Measurements from ENCODE around the gene LRTM2. TPM values are rescaled to one million over a fixed set of nuclear protein-coding genes. Genes with fewer than 3 reads are reported as not detected.

The LRTM2 gene
- total and polyA plus RNA-seq, 2 of the 4 experiments (the other 2 are of a cell fraction) = not detected

DNA sequence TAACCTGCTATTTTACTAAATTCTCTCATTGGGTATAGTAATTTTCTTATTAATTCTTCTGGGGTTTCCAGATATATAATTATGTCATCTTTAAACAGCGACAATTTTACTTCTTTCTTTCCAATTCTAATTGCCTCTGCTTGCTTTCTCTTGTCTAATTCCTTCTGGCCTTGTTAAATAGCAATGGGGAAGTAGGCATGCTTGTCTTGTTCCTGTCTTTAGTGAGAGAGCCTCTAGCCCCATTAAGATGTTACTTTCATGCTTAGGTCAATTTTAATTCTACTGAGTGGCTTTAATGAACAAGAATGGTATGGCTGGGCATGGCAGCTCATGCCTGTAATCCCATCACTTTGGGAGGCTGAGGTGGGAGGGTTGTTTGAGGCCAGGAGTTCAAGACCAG, 31.7 kb downstream of the LRTM2 start:
- Histone ChIP-seq H2BK15ac (ENCODE audit: low read depth, low read length) (no peak overlapping the region), H3K27ac (ENCODE audit: insufficient read depth, low read length) (no peak overlapping the region), H4K20me1 (ENCODE audit: insufficient read depth, low read length) (no peaks in the 10 kb centered on the region), H3K4me3 (ENCODE audit: insufficient read depth, low read depth, low read length) (no peak overlapping the region), H3K14ac (replicated peaks; ENCODE audit: low read depth, low read length) (no peak overlapping the region), H3K36me3 (ENCODE audit: control insufficient read depth, insufficient read depth, low read length) (no peaks in the 10 kb centered on the region), H2AK5ac (ENCODE audit: low read depth, low read length) (no peak overlapping the region), H3K27me3 (ENCODE audit: control insufficient read depth, insufficient read depth, low read length) (peaks cover 18% of the 10 kb centered on the region), H3K9ac (ENCODE audit: low read depth, low read length) (no peak overlapping the region), H3K4ac (ENCODE audit: low read depth, low read length) (no peak overlapping the region), H3K4me2 (ENCODE audit: low read depth, low read length) (no peak overlapping the region), H4K8ac (ENCODE audit: low read depth in 2 of 2, low read length in 2 of 2) (no peak overlapping the region), H2AK9ac (replicated peaks; ENCODE audit: low read depth, low read length, poor library complexity) (no peak overlapping the region), H2BK5ac (ENCODE audit: low read depth, low read length, poor library complexity, severe bottlenecking) (no peak overlapping the region), H3K9me3 (ENCODE audit: control insufficient read depth, insufficient read depth, low read length) (peaks cover 23% of the 10 kb centered on the region), H3K18ac (ENCODE audit: low read depth, low read length) (no peak overlapping the region), H3K4me1 (ENCODE audit: control insufficient read depth, insufficient read depth, low read length) (no peaks in the 10 kb centered on the region), H2BK120ac (ENCODE audit: low read depth, low read length) (no peak overlapping the region), H4K5ac (ENCODE audit: low read depth, low read length) (no peak overlapping the region), H3K9me1 (ENCODE audit: insufficient read depth, low read length) (no peaks in the 10 kb centered on the region), H2AFZ (replicated peaks; ENCODE audit: low read length, poor library complexity) (no peak overlapping the region), H3K23ac (ENCODE audit: low read depth, low read length) (no peak overlapping the region), H2BK20ac (ENCODE audit: low read depth, low read length) (no peak overlapping the region), H4K91ac (ENCODE audit: insufficient read depth, low read depth, low read length) (no peak overlapping the region), H3K56ac (ENCODE audit: extremely low read depth, insufficient read depth, low read length) (no peak overlapping the region), H3K79me1 (ENCODE audit: low read depth in 1 of 2, low read length in 2 of 2) (no peaks in the 10 kb centered on the region)
- TF ChIP-seq RAD21 (IDR thresholded peaks at IDR 0.05; ENCODE audit: low read length) (no peak), MAFK (IDR thresholded peaks at IDR 0.05; ENCODE audit: low read depth, low read length) (no peak), MAZ (IDR thresholded peaks at IDR 0.05; ENCODE audit: borderline replicate concordance, low read depth, low read length) (no peak), MXI1 (IDR thresholded peaks at IDR 0.05; ENCODE audit: borderline replicate concordance, low read depth, low read length) (no peak), BHLHE40 (IDR thresholded peaks at IDR 0.05; ENCODE audit: low read depth, low read length) (no peak), RCOR1 (IDR thresholded peaks at IDR 0.05; ENCODE audit: insufficient replicate concordance, low read length) (no peak)
- TF ChIP-seq, protein P1, sequence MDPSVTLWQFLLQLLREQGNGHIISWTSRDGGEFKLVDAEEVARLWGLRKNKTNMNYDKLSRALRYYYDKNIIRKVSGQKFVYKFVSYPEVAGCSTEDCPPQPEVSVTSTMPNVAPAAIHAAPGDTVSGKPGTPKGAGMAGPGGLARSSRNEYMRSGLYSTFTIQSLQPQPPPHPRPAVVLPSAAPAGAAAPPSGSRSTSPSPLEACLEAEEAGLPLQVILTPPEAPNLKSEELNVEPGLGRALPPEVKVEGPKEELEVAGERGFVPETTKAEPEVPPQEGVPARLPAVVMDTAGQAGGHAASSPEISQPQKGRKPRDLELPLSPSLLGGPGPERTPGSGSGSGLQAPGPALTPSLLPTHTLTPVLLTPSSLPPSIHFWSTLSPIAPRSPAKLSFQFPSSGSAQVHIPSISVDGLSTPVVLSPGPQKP (IDR thresholded peaks at IDR 0.05; ENCODE audit: borderline replicate concordance, low read depth, low read length) = no peak
- DNase-seq (no peak), ATAC-seq (ENCODE audit: low read depth) (no peak)
- ChIA-PET POLR2A (ENCODE audit: unreplicated experiment) (no interaction called here), CTCF (no interaction called here)
- BruUV-seq (replicated peaks) = no TSS peak
- intact Hi-C loops (cut with micrococcal nuclease) = loop anchor here (5.0 kb wide), 1 partner anchor 45 kb away; no protein-coding TSS in a partner anchor
- in situ Hi-C loops (cut with MboI; ENCODE audit: low sequenced_read_pairs) = no loop called here
- dilution Hi-C loops (cut with HindIII; ENCODE audit: low sequenced_read_pairs, unreplicated experiment) = no loop called here
- WGBS, 2 experiments (ENCODE audit: extremely low coverage in 2 of 2, insufficient read length in 1 of 2) = no CpG with 5 or more reads among the region's 1 CpG

All from IMR-90 (cell line).